CD14-positive monocyte (primary cell): ENCODE data around the gene LZIC. TPM values are rescaled to one million over a fixed set of nuclear protein-coding genes. Genes with fewer than 3 reads are reported as not detected.

Experiments
- DNase-seq, 3 donors: peaks; one replicate each; pipeline ENCODE4 v3.0.0-alpha.2; 2011 to 2022
- H2AFZ ChIP-seq: 2 replicates; pipeline ENCODE4 v1.6.0; 2012; ENCODE audit warnings: mild to moderate bottlenecking, low read depth, low read length, inconsistent platforms; ENCODE audit not compliant: insufficient read depth, poor library complexity, severe bottlenecking
- H3K27ac ChIP-seq, 2 donors: 1 replicate in 1 of 2; 2 replicates in 1 of 2; pipeline ENCODE4 v1.5.1; 2012 to 2013; ENCODE audit warnings: low read length in 2 of 2, control low read depth in 1 of 2, inconsistent platforms in 1 of 2, low read depth in 1 of 2, mild to moderate bottlenecking in 1 of 2
- H3K27me3 ChIP-seq, 2 donors: one replicate each; pipeline versions ENCODE4 v1.6.0 to v1.6.1; 2011 to 2013; ENCODE audit warnings: low read length in 2 of 2; ENCODE audit not compliant: control insufficient read depth in 2 of 2, insufficient read depth in 2 of 2
- H3K36me3 ChIP-seq, 2 donors: replicated peaks in 1 of 2; 1 replicate in 1 of 2; 2 replicates in 1 of 2; pipeline versions ENCODE4 v1.5.1 to v1.6.1; 2012 to 2013; ENCODE audit warnings: low read length in 2 of 2, control low read depth in 1 of 2, inconsistent platforms in 1 of 2, mild to moderate bottlenecking in 1 of 2; ENCODE audit not compliant: insufficient read depth in 2 of 2, control insufficient read depth in 1 of 2
- H3K4me1 ChIP-seq, 2 donors: 1 replicate in 1 of 2; 2 replicates in 1 of 2; pipeline versions ENCODE4 v1.5.1 to v1.6.1; 2012 to 2013; ENCODE audit warnings: low read length in 2 of 2, control low read depth in 1 of 2, inconsistent platforms in 1 of 2, mild to moderate bottlenecking in 1 of 2, moderate library complexity in 1 of 2; ENCODE audit not compliant: insufficient read depth in 2 of 2, control insufficient read depth in 1 of 2
- H3K4me2 ChIP-seq: replicated peaks from 2 replicates; pipeline ENCODE3; 2012; ENCODE audit warnings: low read length, moderate library complexity, mild to moderate bottlenecking; ENCODE audit not compliant: poor library complexity, severe bottlenecking; ENCODE audit errors: extremely low read depth
- H3K4me3 ChIP-seq, 3 experiments: fragments of 200-600 bp in 1 of 3; sonication (generic) in 1 of 3; replicated peaks in 1 of 3; 1 replicate in 2 of 3; 2 replicates in 1 of 3; pipeline ENCODE4 v1.5.1; 2011 to 2013; ENCODE audit warnings: low read length in 3 of 3, mild to moderate bottlenecking in 3 of 3, control low read depth in 2 of 3, low read depth in 2 of 3, inconsistent platforms in 1 of 3, moderate library complexity in 1 of 3
- H3K79me2 ChIP-seq: 2 replicates; pipeline ENCODE4 v1.6.0; 2012; ENCODE audit warnings: mild to moderate bottlenecking, control low read depth, inconsistent platforms, low read length, moderate library complexity; ENCODE audit not compliant: insufficient read depth
- H3K9ac ChIP-seq: 2 replicates; pipeline ENCODE4 v1.6.0; 2017; ENCODE audit warnings: low read length, mild to moderate bottlenecking; ENCODE audit not compliant: insufficient read depth, poor library complexity, severe bottlenecking
- H3K9me3 ChIP-seq, 2 donors: replicated peaks in 1 of 2; 1 replicate in 1 of 2; 2 replicates in 1 of 2; pipeline versions ENCODE4 v1.5.1 to v1.6.1; 2012 to 2013; ENCODE audit warnings: low read length in 2 of 2, control low read depth in 1 of 2; ENCODE audit not compliant: control insufficient read depth in 1 of 2, insufficient read depth in 1 of 2
- H4K20me1 ChIP-seq: 2 replicates; pipeline ENCODE4 v1.6.0; 2012; ENCODE audit warnings: mild to moderate bottlenecking, low read length, control low read depth, moderate library complexity; ENCODE audit not compliant: insufficient read depth
- H3K27ac Mint-ChIP-seq, 7 donors: one replicate each; pipeline ENCODE4 v1.8.0; 2020; ENCODE audit warnings: mild to moderate bottlenecking in 7 of 7, mixed read lengths in 7 of 7, moderate library complexity in 6 of 7, inconsistent platforms in 2 of 7
- H3K27me3 Mint-ChIP-seq, 3 donors: one replicate each; pipeline ENCODE4 v1.8.0; 2021 to 2022; ENCODE audit warnings: low read depth in 3 of 3, mild to moderate bottlenecking in 3 of 3, mixed read lengths in 3 of 3, moderate library complexity in 3 of 3, inconsistent platforms in 1 of 3
- H3K36me3 Mint-ChIP-seq, 2 donors: one replicate each; pipeline ENCODE4 v1.8.0; 2020; ENCODE audit warnings: mixed read lengths in 2 of 2, inconsistent platforms in 1 of 2, mild to moderate bottlenecking in 1 of 2
- H3K4me1 Mint-ChIP-seq: one replicate; pipeline ENCODE4 v1.8.0; 2020; ENCODE audit warnings: mild to moderate bottlenecking, mixed read lengths
- H3K4me3 Mint-ChIP-seq, 2 donors: one replicate each; pipeline ENCODE4 v1.8.0; 2020; ENCODE audit warnings: mild to moderate bottlenecking in 2 of 2, mixed read lengths in 2 of 2, moderate library complexity in 1 of 2
- H3K9me3 Mint-ChIP-seq, 7 donors: one replicate each; pipeline ENCODE4 v1.8.0; 2020 to 2022; ENCODE audit warnings: mixed read lengths in 7 of 7, mild to moderate bottlenecking in 6 of 7, moderate library complexity in 6 of 7, inconsistent platforms in 2 of 7
- CTCF ChIP-seq: fragments of 200-600 bp; IDR thresholded peaks from one replicate; pipeline ENCODE4 v1.8.0; 2022; ENCODE audit warnings: antibody characterized with exemption, mild to moderate bottlenecking
- WGBS: methylation state at CpG from one replicate; pipeline ENCODE4 v1.1.5; 2013; ENCODE audit warnings: missing lambda C conversion rate; ENCODE audit not compliant: insufficient coverage; 5-methylcytosine and 5-hydroxymethylcytosine counted together
- intact Hi-C, 2 donors: fragments of 100-400 bp; cut with micrococcal nuclease; formaldehyde crosslinking; loops; one replicate each; pipeline versions ENCODE4 v1.15.0 to v1.15.1; 2023
- polyA plus RNA-seq, 3 donors: library from polyadenylated mRNA; depleted of rRNA in 1 of 3; unstranded in 2 of 3; stranded (reverse) in 1 of 3; fragments of 300-500 nt in 2 of 3; fragments of >200 nt in 1 of 3; fragmentation: Illumina TruSeq in 2 of 3; gene quantifications; 1 replicate in 2 of 3; 2 replicates in 1 of 3; pipeline ENCODE4 v1.2.3, GENCODE V29; 2012 to 2021

LZIC gene
- polyA plus RNA-seq, 3 donors = 11.1 to 32.9 (median 28.2) TPM

DNA sequence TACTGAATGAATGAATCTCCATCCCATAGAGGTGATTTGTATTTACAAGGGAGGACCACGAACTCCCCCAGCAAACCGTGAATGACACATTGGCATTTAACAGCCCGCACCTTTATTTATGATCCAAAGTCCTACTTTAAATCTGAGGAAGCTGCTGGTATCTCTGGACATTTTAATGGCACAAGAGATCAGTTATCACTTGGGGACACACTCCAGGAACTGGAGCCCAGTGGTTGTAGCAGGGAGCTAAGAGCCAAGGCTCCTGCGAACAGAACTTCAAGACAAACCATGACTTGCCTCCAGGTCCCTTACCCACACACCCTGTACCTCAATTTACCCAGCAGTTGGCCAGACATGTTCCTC, 34.3 kb downstream of the LZIC start:
- Histone ChIP-seq H3K4me1 (peaks cover 37 to 50% of the 10 kb centered on the region in 2 donors), H4K20me1 (peaks cover 20% of the 10 kb centered on the region), H3K9me3 (no peaks in the 10 kb centered on the region), H3K9ac (no peak overlapping the region), H3K4me2 (peak overlapping the region; percentile 78), H3K27ac (peak overlapping the region in 1 of 2 donors; percentile 75), H3K36me3 (no peaks in the 10 kb centered on the region), H3K27me3 (no peaks in the 10 kb centered on the region), H3K79me2 (peaks cover 48% of the 10 kb centered on the region), H2AFZ (peak overlapping the region; percentile 75), H3K4me3 (peak overlapping the region in 2 of 3 experiments; percentile 67 to 84)
- Mint-ChIP-seq H3K9me3 (peaks cover 0 to 2% (median 0%) of the 10 kb centered on the region in 7 donors), H3K4me1 (peaks cover 59% of the 10 kb centered on the region), H3K27ac (peak overlapping the region in 4 of 7 donors; percentile 58 to 96 (median 88)), H3K36me3 (peaks cover 0 to 10% of the 10 kb centered on the region in 2 donors), H3K27me3 (peaks cover 0 to 4% (median 2%) of the 10 kb centered on the region in 3 donors), H3K4me3 (peak overlapping the region; percentile 95 to 99)
- no peak for TF ChIP-seq CTCF
- DNase-seq = no peak
- intact Hi-C loops = loop anchor here in 1 of 2 donors (10.0 kb wide), 1 partner anchor 224 kb away; no protein-coding TSS in a partner anchor
- no CpG with 5 or more reads among the region's 4 CpGs for WGBS

DNA sequence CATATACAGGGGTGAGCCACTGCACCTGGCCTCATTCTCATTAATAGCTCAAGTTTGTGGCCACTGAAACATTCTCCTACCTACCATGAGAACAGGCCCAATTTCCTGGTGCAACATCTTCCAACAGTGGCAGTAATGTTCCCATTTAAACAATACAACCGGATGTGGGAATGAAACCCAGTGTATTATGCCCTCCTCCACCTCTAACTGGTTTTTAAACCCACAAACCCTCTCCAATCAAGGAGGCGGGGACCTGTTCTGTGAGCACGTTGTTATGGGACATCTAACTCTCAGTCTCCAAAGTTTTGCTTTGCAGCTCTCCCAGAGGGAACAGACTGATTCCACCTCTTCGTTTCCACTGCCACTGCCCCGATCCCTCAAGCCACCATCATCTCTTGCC, 35.8 kb downstream of the LZIC start:
- H3K4me1 Mint-ChIP-seq = peaks cover 60% of the 10 kb centered on the region
- no peak overlapping the region for H2AFZ ChIP-seq
- intact Hi-C loops = loop anchor here in 1 of 2 donors (10.0 kb wide), 1 partner anchor 223 kb away; no protein-coding TSS in a partner anchor
- DNase-seq = no peak
- H3K4me2 ChIP-seq = no peak overlapping the region
- no peak overlapping the region for H3K4me3 ChIP-seq
- no peak overlapping the region for H3K27ac Mint-ChIP-seq
- H3K36me3 Mint-ChIP-seq = peaks cover 0 to 10% of the 10 kb centered on the region in 2 donors
- H3K9me3 ChIP-seq = no peaks in the 10 kb centered on the region
- TF ChIP-seq CTCF = no peak
- no peak overlapping the region for H3K9ac ChIP-seq
- peaks cover 0 to 2% (median 0%) of the 10 kb centered on the region in 7 donors for H3K9me3 Mint-ChIP-seq
- no peak overlapping the region for H3K27ac ChIP-seq
- H3K27me3 Mint-ChIP-seq = peaks cover 0 to 4% (median 2%) of the 10 kb centered on the region in 3 donors
- H3K27me3 ChIP-seq = no peaks in the 10 kb centered on the region
- WGBS = 97% methylated on average over 4 of the region's 5 CpGs
- no peak overlapping the region for H3K4me3 Mint-ChIP-seq
- no peaks in the 10 kb centered on the region for H3K36me3 ChIP-seq
- peaks cover 37 to 50% of the 10 kb centered on the region in 2 donors for H3K4me1 ChIP-seq
- H3K79me2 ChIP-seq = peaks cover 62% of the 10 kb centered on the region
- peaks cover 20% of the 10 kb centered on the region for H4K20me1 ChIP-seq
